Measurements from ENCODE around the gene BRD3OS. TPM values are rescaled to one million over a fixed set of nuclear protein-coding genes. Genes with fewer than 3 reads are reported as not detected.

BRD3OS gene
- total and polyA plus RNA-seq, 2 of the 13 experiments (the other 11 are each of a cell fraction or from before 2014, with no cell fraction given) = 4.9 to 5.7 TPM

DNA sequence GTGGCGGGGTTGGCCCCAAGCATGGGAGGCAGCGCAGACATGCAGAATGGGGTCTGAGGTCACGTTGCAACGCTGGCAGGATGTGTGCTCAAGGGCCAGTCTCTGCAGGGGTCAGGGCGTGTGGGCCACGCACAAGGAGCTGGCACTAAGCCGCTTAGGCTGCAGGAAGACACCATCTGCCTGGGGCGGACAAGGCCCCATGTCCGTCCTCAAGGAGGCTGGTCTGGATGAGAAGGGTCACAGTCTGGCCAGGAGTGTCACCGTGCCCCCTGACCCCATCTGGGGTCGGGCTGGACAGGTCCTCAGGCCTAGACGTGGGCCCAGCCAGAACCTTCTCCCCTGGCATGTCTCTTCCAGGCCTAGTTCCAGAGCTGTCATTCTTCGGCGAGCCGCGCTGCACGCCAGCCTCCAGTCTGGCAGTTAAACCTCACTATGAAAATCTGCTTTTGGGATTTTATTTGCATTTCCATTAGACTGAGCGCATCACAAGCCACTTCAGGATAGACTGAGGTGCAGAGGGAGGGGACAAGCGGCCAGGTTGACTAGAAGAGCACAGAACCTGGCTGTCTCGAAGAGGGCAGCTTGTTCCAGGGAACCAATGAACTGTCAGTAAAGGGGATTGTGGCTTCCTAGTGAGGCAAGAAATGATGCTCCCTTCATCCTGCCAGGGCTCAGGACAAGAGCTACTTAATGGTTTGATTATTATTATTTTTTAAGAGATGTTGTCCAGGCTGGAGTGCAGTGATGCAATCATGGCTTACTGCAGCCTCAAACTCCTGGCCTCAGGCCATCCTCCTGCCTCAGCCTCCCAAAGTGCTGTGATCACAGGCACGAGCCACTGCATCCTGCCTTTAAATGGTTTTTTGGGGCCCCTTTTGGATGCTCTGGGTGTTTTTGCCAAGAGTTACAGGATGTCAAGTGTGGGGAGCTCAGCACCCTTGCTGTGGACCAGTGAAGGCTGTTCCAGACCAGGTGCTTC lies 4.3 kb downstream of the BRD3OS start (continued):
- TF ChIP-seq, protein P1, sequence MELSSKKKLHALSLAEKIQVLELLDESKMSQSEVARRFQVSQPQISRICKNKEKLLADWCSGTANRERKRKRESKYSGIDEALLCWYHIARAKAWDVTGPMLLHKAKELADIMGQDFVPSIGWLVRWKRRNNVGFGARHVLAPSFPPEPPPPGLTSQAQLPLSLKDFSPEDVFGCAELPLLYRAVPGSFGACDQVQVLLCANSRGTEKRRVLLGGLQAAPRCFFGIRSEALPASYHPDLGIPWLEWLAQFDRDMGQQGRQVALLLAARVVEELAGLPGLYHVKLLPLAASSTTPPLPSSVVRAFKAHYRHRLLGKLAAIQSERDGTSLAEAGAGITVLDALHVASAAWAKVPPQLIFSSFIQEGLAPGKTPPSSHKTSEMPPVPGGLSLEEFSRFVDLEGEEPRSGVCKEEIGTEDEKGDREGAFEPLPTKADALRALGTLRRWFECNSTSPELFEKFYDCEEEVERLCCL (CRISPR knock-in tag; IDR thresholded peaks at IDR 0.05; ENCODE audit: borderline replicate concordance) = no peak
- TF ChIP-seq, protein P2, sequence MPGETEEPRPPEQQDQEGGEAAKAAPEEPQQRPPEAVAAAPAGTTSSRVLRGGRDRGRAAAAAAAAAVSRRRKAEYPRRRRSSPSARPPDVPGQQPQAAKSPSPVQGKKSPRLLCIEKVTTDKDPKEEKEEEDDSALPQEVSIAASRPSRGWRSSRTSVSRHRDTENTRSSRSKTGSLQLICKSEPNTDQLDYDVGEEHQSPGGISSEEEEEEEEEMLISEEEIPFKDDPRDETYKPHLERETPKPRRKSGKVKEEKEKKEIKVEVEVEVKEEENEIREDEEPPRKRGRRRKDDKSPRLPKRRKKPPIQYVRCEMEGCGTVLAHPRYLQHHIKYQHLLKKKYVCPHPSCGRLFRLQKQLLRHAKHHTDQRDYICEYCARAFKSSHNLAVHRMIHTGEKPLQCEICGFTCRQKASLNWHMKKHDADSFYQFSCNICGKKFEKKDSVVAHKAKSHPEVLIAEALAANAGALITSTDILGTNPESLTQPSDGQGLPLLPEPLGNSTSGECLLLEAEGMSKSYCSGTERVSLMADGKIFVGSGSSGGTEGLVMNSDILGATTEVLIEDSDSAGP (CRISPR knock-in tag; IDR thresholded peaks at IDR 0.05; ENCODE audit: borderline replicate concordance) = 0 out of 2 replicates have a peak, but pooled peaks have one; percentile 56
- TF ChIP-seq TCF7 (IDR thresholded peaks at IDR 0.05; ENCODE audit: low read depth) = no peak
- TF ChIP-seq, protein P3, sequence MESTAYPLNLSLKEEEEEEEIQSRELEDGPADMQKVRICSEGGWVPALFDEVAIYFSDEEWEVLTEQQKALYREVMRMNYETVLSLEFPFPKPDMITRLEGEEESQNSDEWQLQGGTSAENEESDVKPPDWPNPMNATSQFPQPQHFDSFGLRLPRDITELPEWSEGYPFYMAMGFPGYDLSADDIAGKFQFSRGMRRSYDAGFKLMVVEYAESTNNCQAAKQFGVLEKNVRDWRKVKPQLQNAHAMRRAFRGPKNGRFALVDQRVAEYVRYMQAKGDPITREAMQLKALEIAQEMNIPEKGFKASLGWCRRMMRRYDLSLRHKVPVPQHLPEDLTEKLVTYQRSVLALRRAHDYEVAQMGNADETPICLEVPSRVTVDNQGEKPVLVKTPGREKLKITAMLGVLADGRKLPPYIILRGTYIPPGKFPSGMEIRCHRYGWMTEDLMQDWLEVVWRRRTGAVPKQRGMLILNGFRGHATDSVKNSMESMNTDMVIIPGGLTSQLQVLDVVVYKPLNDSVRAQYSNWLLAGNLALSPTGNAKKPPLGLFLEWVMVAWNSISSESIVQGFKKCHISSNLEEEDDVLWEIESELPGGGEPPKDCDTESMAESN (CRISPR knock-in tag; conservative IDR thresholded peaks at IDR 0.05) = no peak
- TF ChIP-seq, protein P4, sequence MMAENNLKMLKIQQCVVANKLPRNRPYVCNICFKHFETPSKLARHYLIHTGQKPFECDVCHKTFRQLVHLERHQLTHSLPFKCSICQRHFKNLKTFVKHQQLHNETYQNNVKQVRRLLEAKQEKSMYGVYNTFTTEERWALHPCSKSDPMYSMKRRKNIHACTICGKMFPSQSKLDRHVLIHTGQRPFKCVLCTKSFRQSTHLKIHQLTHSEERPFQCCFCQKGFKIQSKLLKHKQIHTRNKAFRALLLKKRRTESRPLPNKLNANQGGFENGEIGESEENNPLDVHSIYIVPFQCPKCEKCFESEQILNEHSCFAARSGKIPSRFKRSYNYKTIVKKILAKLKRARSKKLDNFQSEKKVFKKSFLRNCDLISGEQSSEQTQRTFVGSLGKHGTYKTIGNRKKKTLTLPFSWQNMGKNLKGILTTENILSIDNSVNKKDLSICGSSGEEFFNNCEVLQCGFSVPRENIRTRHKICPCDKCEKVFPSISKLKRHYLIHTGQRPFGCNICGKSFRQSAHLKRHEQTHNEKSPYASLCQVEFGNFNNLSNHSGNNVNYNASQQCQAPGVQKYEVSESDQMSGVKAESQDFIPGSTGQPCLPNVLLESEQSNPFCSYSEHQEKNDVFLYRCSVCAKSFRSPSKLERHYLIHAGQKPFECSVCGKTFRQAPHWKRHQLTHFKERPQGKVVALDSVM (CRISPR knock-in tag; IDR thresholded peaks at IDR 0.05) = peak; percentile 92
- no peak for TF ChIP-seq SP2 (CRISPR knock-in tag; IDR thresholded peaks at IDR 0.05)
- TF ChIP-seq, protein P5, sequence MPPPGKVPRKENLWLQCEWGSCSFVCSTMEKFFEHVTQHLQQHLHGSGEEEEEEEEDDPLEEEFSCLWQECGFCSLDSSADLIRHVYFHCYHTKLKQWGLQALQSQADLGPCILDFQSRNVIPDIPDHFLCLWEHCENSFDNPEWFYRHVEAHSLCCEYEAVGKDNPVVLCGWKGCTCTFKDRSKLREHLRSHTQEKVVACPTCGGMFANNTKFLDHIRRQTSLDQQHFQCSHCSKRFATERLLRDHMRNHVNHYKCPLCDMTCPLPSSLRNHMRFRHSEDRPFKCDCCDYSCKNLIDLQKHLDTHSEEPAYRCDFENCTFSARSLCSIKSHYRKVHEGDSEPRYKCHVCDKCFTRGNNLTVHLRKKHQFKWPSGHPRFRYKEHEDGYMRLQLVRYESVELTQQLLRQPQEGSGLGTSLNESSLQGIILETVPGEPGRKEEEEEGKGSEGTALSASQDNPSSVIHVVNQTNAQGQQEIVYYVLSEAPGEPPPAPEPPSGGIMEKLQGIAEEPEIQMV (CRISPR knock-in tag; IDR thresholded peaks at IDR 0.05; ENCODE audit: low read depth) = no peak
- TF ChIP-seq, protein P6, sequence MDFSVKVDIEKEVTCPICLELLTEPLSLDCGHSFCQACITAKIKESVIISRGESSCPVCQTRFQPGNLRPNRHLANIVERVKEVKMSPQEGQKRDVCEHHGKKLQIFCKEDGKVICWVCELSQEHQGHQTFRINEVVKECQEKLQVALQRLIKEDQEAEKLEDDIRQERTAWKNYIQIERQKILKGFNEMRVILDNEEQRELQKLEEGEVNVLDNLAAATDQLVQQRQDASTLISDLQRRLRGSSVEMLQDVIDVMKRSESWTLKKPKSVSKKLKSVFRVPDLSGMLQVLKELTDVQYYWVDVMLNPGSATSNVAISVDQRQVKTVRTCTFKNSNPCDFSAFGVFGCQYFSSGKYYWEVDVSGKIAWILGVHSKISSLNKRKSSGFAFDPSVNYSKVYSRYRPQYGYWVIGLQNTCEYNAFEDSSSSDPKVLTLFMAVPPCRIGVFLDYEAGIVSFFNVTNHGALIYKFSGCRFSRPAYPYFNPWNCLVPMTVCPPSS (IDR thresholded peaks at IDR 0.05) = no peak
- no peak for TF ChIP-seq STAG1 (CRISPR knock-in tag; IDR thresholded peaks at IDR 0.05)
- TF ChIP-seq, protein P7, sequence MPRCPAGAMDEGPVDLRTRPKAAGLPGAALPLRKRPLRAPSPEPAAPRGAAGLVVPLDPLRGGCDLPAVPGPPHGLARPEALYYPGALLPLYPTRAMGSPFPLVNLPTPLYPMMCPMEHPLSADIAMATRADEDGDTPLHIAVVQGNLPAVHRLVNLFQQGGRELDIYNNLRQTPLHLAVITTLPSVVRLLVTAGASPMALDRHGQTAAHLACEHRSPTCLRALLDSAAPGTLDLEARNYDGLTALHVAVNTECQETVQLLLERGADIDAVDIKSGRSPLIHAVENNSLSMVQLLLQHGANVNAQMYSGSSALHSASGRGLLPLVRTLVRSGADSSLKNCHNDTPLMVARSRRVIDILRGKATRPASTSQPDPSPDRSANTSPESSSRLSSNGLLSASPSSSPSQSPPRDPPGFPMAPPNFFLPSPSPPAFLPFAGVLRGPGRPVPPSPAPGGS (CRISPR knock-in tag; IDR thresholded peaks at IDR 0.05) = no peak
- no peak for TF ChIP-seq RFXANK (CRISPR knock-in tag; IDR thresholded peaks at IDR 0.05)
- TF ChIP-seq RELA (CRISPR knock-in tag; IDR thresholded peaks at IDR 0.05) = no peak
- TF ChIP-seq RFX1 (IDR thresholded peaks at IDR 0.05) = no peak
- TF ChIP-seq, protein P8, sequence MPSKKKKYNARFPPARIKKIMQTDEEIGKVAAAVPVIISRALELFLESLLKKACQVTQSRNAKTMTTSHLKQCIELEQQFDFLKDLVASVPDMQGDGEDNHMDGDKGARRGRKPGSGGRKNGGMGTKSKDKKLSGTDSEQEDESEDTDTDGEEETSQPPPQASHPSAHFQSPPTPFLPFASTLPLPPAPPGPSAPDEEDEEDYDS (CRISPR knock-in tag; IDR thresholded peaks at IDR 0.05) = no peak
- no peak for TF ChIP-seq ZFX (CRISPR knock-in tag; IDR thresholded peaks at IDR 0.05; ENCODE audit: low read depth)
